WTC11 (cell line): Measurements from ENCODE around the gene CALCOCO2. TPM values are rescaled to one million over a fixed set of nuclear protein-coding genes. Genes with fewer than 3 reads are reported as not detected.
A peak's percentile ranks its signal among the peaks of the same experiment; 100 is the strongest.
"Not testable (repeated sequence)": the region's sequence is repeated elsewhere in the genome, so short reads cannot be mapped to it uniquely, and the experiment has no call there.

ENCODE experiments used
- ATAC-seq: fragments of 200-7000 bp; cut with Tn5 transposase; 2 replicates; pipeline ENCODE4 v1.10.0; 2021; ENCODE audit warnings: mild to moderate bottlenecking, moderate library complexity
- CTCF ChIA-PET: fragments of 300-600 bp; sonication (Branson Sonifier 250); formaldehyde crosslinking; loops from one replicate; lab custom pipeline; 2021; ENCODE audit warnings: antibody characterized with exemption; lab: Charles Lee
- POLR2A ChIA-PET: fragments of 350-600 bp; sonication (Branson Sonifier 250); formaldehyde crosslinking; loops from one replicate; lab custom pipeline; 2021; ENCODE audit warnings: antibody characterized with exemption; lab: Charles Lee
- DNase-seq: peaks from one replicate; pipeline ENCODE4 v3.0.0; 2021; ENCODE audit warnings: low spot score
- H3K27ac Mint-ChIP-seq: 2 replicates; pipeline ENCODE4 v1.8.0; 2021; ENCODE audit warnings: mixed read lengths
- H3K27me3 Mint-ChIP-seq: 2 replicates; pipeline ENCODE4 v1.8.0; 2021; ENCODE audit warnings: low read depth, mild to moderate bottlenecking, moderate library complexity, mixed read lengths
- H3K36me3 Mint-ChIP-seq: 2 replicates; pipeline ENCODE4 v1.8.0; 2021; ENCODE audit warnings: mixed read lengths
- H3K4me1 Mint-ChIP-seq: 2 replicates; pipeline ENCODE4 v1.8.0; 2022; ENCODE audit warnings: mixed read lengths
- H3K4me3 Mint-ChIP-seq: 2 replicates; pipeline ENCODE4 v1.8.0; 2021; ENCODE audit warnings: mild to moderate bottlenecking, moderate library complexity, mixed read lengths
- H3K9me3 Mint-ChIP-seq: 2 replicates; pipeline ENCODE4 v1.8.0; 2021; ENCODE audit warnings: mixed read lengths
- CBFB ChIP-seq: sonication (generic); formaldehyde crosslinking; IDR thresholded peaks from 2 replicates; pipeline ENCODE4 v1.8.1; 2022; ENCODE audit warnings: mild to moderate bottlenecking, low read depth, missing genetic modification reagents
- E2F4 ChIP-seq: sonication (generic); formaldehyde crosslinking; IDR thresholded peaks from 2 replicates; pipeline ENCODE4 v1.8.1; 2022; ENCODE audit warnings: low read depth, mild to moderate bottlenecking, moderate library complexity, missing genetic modification reagents, borderline replicate concordance
- ERG ChIP-seq: fragments of 250-450 bp; sonication (Bioruptor Pico); IDR thresholded peaks from 2 replicates; pipeline ENCODE4 v1.8.0; 2021; ENCODE audit warnings: mild to moderate bottlenecking
- FOXK1 ChIP-seq: sonication (generic); formaldehyde crosslinking; IDR thresholded peaks from 2 replicates; pipeline ENCODE4 v1.8.0; 2022; ENCODE audit warnings: mild to moderate bottlenecking, moderate library complexity, missing genetic modification reagents
- GABPB1 ChIP-seq: sonication (generic); formaldehyde crosslinking; IDR thresholded peaks from 2 replicates; pipeline ENCODE4 v1.8.1; 2023; ENCODE audit warnings: mild to moderate bottlenecking, missing genetic modification reagents
- MXD4 ChIP-seq: fragments of 250-450 bp; sonication (Bioruptor Pico); IDR thresholded peaks from 2 replicates; pipeline ENCODE4 v1.8.0; 2021; ENCODE audit warnings: mild to moderate bottlenecking, moderate library complexity, borderline replicate concordance
- NFATC4 ChIP-seq: fragments of 250-450 bp; sonication (Bioruptor Pico); IDR thresholded peaks from 2 replicates; pipeline ENCODE4 v1.9.0; 2021; ENCODE audit warnings: mild to moderate bottlenecking
- NR1H2 ChIP-seq: sonication (generic); formaldehyde crosslinking; IDR thresholded peaks from 2 replicates; pipeline ENCODE4 v1.9.0; 2021; ENCODE audit warnings: mild to moderate bottlenecking, moderate library complexity, missing genetic modification reagents
- NR3C1 ChIP-seq: sonication (generic); formaldehyde crosslinking; conservative IDR thresholded peaks from 2 replicates; pipeline ENCODE4 v1.8.1; 2023; ENCODE audit warnings: low read depth, mild to moderate bottlenecking, missing genetic modification reagents
- TEAD1 ChIP-seq: sonication (generic); formaldehyde crosslinking; IDR thresholded peaks from 2 replicates; pipeline ENCODE4 v1.8.0; 2022; ENCODE audit warnings: mild to moderate bottlenecking, missing genetic modification reagents
- USF1 ChIP-seq: sonication (generic); formaldehyde crosslinking; IDR thresholded peaks from 2 replicates; pipeline ENCODE4 v1.8.0; 2022; ENCODE audit warnings: mild to moderate bottlenecking, missing genetic modification reagents
- USF2 ChIP-seq: sonication (generic); formaldehyde crosslinking; IDR thresholded peaks from 2 replicates; pipeline ENCODE4 v1.8.1; 2023; ENCODE audit warnings: mild to moderate bottlenecking, missing genetic modification reagents, moderate library complexity
- ZNF263 ChIP-seq: sonication (generic); formaldehyde crosslinking; IDR thresholded peaks from 2 replicates; pipeline ENCODE4 v1.8.1; 2022; ENCODE audit warnings: low read depth, mild to moderate bottlenecking, moderate library complexity, missing genetic modification reagents
- ZNF281 ChIP-seq: sonication (generic); formaldehyde crosslinking; IDR thresholded peaks from 2 replicates; pipeline ENCODE4 v1.8.0; 2023; ENCODE audit warnings: mild to moderate bottlenecking, missing genetic modification reagents
- ZNF396 ChIP-seq: fragments of 250-450 bp; sonication (Bioruptor Pico); IDR thresholded peaks from 2 replicates; pipeline ENCODE4 v1.8.0; 2021; ENCODE audit warnings: mild to moderate bottlenecking, moderate library complexity, borderline replicate concordance
- ZNF671 ChIP-seq: fragments of 250-450 bp; sonication (Bioruptor Pico); IDR thresholded peaks from 2 replicates; pipeline ENCODE4 v1.8.0; 2021; ENCODE audit warnings: mild to moderate bottlenecking
- ZSCAN18 ChIP-seq: fragments of 250-450 bp; sonication (Bioruptor Pico); IDR thresholded peaks from 2 replicates; pipeline ENCODE4 v2.1.2; 2022; ENCODE audit warnings: mild to moderate bottlenecking, moderate library complexity
- total RNA-seq: library from RNA; stranded (reverse); gene quantifications from 3 replicates; pipeline ENCODE4 v1.2.3, GENCODE V29; 2021

Gene CALCOCO2
- total RNA-seq, 1 experiment from 2014 or later, result 32.6 TPM

GRCh38 chr17:48819466-48819865 is 11.4 kb upstream of the CALCOCO2 start:
- H3K4me1 Mint-ChIP-seq, result peaks cover 39% of the 10 kb centered on the region
- H3K27me3 Mint-ChIP-seq, result peaks cover 5% of the 10 kb centered on the region; the same call in 1 of the 2 replicates
- no peaks in the 10 kb centered on the region for H3K9me3 Mint-ChIP-seq
- ChIA-PET CTCF (interaction anchor here (1.2 to 12.4 kb wide), 6 partner anchors 16 to 216 kb away, joined by 3 to 355 read pairs (median 20); no protein-coding TSS in a partner anchor), POLR2A (no interaction called here)
- DNase-seq (no peak), ATAC-seq (no peak)
- H3K4me3 Mint-ChIP-seq, result no peak overlapping the region
- TF ChIP-seq USF1, result no peak
- no peak for TF ChIP-seq TEAD1 (CRISPR knock-in tag)
- 0 out of 2 replicates have a peak, but pooled peaks have one; percentile 14 for TF ChIP-seq USF2 (CRISPR knock-in tag)
- TF ChIP-seq, all 79 proteins: peak for 1
- H3K36me3 Mint-ChIP-seq, result no peaks in the 10 kb centered on the region
- no peak overlapping the region for H3K27ac Mint-ChIP-seq

GRCh38 chr17:48820936-48821335 is 9.9 kb upstream of the CALCOCO2 start:
- H3K4me3 Mint-ChIP-seq, DNase-seq, H3K36me3 Mint-ChIP-seq, H3K27me3 Mint-ChIP-seq, POLR2A ChIA-PET, H3K27ac Mint-ChIP-seq, ATAC-seq, H3K9me3 Mint-ChIP-seq: not testable (repeated sequence)
- CTCF ChIA-PET, result interaction anchor here (1.1 to 1.5 kb wide), 3 partner anchors 16 to 63 kb away, joined by 4 to 5 read pairs (median 5); no protein-coding TSS in a partner anchor
- peaks cover 31% of the 10 kb centered on the region for H3K4me1 Mint-ChIP-seq

GRCh38 chr17:48825446-48826381 is 5.1 kb upstream of the CALCOCO2 start:
- CTCF ChIA-PET, result interaction anchor here (0.5 to 2.5 kb wide), 4 partner anchors 11 to 58 kb away, joined by 3 to 8 read pairs (median 3); no protein-coding TSS in a partner anchor
- ATAC-seq, result no peak
- peaks cover under 1% of the 10 kb centered on the region; the same call in 1 of the 2 replicates for H3K4me1 Mint-ChIP-seq
- H3K4me3 Mint-ChIP-seq, result no peak overlapping the region
- H3K36me3 Mint-ChIP-seq, result no peaks in the 10 kb centered on the region
- no peaks in the 10 kb centered on the region for H3K9me3 Mint-ChIP-seq
- TF ChIP-seq ZNF671 (CRISPR knock-in tag) (no peak), ERG (CRISPR knock-in tag) (no peak), FOXK1 (CRISPR knock-in tag) (no peak), E2F4 (CRISPR knock-in tag) (no peak), CBFB (CRISPR knock-in tag) (no peak), ZNF281 (CRISPR knock-in tag) (no peak), ZSCAN18 (CRISPR knock-in tag) (0 out of 2 replicates have a peak, but pooled peaks have one; percentile 19), NR1H2 (CRISPR knock-in tag) (no peak), ZNF396 (peak; percentile 46; the same call in 1 of the 2 replicates), NFATC4 (CRISPR knock-in tag) (no peak), ZNF263 (CRISPR knock-in tag) (no peak), MXD4 (0 out of 2 replicates have a peak, but pooled peaks have one; percentile 69), GABPB1 (CRISPR knock-in tag) (no peak), NR3C1 (CRISPR knock-in tag) (no peak)
- DNase-seq, result no peak
- POLR2A ChIA-PET, result no interaction called here
- H3K27ac Mint-ChIP-seq, result no peak overlapping the region
- no peaks in the 10 kb centered on the region; the same call in 1 of the 2 replicates for H3K27me3 Mint-ChIP-seq
